ENCODE measurements around the gene AUTS2.

Gene AUTS2

DNA sequence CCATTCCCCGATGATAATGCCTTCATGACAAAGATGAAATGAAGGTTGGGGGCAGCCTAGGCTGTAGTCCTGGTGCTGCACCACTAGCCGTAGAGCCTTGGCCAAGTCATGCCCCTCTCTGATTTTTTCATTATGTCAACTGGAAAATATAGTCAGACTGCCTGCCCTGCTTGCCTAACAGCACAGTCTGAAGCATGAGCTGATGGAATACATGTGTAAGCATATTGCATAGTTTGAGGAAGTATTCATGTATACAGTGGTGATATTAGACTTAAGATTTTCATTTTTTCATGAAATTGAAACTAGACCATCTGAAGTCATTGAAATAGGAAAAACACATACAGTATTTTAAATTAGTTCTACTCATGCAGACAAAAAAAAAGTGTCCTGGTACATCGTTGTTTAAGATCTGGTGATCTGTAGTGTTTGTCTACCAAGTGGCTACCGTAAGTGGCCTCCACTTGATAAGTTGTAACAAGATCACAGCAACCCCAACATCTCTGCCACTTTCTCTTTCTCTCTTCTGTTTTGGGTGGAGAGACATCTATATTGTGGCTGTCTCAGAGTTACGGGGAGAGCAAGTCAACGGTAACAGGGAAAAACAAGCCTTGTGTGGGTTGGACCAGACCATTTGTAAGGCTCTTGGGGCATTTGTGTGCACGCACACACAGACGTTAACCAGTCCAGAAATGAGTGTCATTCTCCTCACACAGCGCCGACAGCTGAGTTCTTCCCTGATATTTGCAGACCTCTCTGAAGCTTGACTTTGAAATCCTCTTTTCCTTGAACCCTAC is 817.1 kb downstream of the AUTS2 start:
- no peak for DNase-seq (ENCODE audit: low read depth in 3 of 3)

DNA sequence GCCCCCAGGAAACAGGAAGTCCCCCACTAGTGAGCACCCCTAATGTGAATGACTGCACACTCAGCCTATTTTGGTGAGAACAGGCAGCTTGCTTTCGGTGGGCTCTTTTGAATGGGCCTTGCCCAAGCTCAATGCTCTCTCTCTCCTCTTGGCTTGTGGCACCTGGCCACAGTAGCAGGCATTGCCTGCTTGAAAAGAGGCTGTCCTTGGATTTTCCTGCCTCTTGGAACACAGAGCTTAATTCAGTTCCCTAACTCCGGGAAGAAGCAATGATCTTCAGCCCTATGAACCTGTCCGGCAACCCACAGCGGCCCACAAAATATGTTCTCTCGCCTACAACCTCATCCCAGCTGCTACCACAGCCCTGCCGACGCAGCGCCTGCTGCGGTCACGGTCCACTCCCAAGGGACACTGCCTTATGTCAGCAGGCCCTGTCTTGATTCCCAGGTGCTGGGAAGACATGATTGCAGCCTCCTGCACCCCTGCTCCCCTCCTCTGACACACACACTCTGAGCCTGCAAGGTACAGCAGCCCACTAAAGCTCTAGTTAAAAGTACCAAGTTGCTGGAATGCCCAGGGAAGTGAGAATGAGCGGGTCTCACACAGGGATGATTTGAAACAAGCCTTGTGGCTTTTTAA is 818.2 kb downstream of the AUTS2 start:
- DNase-seq (ENCODE audit: low read depth in 3 of 3) = no peak

DNA sequence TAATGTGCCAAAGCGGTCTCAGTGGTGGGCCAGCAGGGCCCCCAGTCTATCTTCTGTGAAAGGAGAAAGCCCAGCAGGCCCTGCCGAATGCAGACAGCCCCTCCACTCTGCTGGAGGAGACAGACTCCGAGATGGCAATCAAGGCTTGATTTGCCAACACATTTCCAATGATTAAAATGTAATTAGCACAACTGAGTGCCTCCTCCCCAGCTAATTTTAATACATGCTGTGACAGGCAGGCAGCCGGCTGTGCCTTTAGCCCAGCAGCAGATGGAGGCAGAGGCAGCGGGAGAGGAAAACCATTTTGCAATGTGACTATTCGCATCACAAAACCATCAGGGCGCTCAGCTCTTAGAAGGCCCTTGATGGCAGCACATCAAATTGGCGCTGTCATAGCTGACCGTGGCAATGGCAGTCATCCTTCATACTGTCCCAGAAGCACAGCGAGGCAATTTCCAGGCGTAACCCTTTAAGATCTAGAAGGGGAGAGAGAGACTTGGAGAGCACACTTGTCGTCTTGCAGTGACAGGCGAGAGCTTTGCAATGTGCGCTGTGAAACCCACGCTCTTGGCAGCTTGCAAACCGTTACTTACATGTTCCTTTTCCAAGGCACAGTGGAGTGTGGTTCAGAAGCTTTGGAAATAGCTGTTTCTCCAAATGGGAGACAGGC is 818.8 kb downstream of the AUTS2 start:
- no peak for DNase-seq (ENCODE audit: low read depth in 3 of 3)

DNA sequence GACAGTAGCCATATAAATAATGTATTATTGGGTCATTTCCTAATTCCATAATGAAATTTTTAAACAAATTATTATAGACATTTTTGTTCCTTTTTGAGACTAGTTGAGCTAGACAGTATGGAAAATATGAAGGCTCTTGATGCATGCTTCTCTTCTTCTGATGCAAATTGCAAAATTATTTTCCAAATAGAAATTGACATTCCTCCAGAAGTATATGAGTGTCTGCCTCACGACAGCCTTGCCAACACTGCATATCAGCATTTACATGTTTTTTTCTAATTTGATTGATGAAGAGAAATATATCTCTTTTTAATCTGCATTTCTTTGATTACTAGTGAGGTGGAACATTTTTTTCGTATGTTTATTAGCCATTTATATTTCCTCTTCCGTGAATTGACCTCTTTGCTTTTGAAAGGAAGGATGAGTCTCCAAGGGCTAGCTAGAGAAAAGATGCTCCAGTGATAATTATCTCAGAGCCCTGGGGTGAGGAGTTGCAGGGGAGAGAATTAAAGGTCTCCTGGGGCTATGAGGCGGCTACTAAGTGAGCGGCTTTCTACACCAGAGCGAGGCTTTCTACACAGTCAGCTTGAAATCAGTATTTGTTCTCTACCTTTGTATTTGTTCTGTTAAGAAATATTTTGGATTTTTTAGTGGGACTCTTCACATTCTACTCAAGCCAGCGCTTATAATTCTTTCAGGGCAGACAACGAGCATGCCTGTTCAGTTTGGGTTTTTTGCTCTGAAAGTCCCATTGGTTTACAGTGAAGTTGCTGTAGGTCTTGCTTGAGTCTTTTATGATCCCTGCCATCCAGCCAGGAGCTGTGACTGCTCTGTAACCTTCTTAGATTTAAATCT is 821.5 kb downstream of the AUTS2 start:
- no peak for DNase-seq (ENCODE audit: low read depth in 3 of 3)

DNA sequence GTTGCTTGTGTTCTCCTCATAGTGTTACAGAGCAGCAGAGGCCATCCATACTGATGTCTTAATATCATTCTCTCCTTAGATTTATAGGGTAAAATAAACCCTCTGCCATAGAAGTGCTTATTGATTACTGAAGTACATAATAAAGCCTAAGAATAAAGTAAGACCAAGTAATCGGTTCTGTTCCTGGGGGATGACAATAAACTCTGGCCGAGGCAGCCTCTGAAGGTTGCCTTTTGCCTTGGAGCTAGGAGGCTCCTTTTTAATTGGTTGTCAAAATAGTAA is 822.0 kb downstream of the AUTS2 start:
- DNase-seq (ENCODE audit: low read depth in 3 of 3) = no peak

DNA sequence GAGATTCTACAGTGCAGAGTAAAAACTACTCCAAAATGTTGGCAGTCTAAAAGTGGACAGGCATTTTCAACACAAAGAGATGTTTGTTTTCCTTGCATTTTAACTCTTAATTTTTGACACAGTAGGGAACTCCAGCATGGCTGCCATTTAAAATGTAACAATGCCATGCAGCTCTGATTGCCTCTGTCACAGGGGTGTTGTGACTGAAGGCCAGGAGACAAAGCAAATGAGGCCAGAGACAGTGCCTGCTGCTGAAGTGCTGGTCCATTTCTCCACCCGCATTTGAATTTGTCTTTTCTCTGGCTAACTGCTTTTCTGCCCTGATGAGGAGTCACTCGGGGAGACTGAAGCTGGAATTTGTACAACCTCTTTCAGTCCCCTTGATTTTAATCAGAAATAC is 823.0 kb downstream of the AUTS2 start:
- DNase-seq (ENCODE audit: low read depth in 3 of 3) = no peak

DNA sequence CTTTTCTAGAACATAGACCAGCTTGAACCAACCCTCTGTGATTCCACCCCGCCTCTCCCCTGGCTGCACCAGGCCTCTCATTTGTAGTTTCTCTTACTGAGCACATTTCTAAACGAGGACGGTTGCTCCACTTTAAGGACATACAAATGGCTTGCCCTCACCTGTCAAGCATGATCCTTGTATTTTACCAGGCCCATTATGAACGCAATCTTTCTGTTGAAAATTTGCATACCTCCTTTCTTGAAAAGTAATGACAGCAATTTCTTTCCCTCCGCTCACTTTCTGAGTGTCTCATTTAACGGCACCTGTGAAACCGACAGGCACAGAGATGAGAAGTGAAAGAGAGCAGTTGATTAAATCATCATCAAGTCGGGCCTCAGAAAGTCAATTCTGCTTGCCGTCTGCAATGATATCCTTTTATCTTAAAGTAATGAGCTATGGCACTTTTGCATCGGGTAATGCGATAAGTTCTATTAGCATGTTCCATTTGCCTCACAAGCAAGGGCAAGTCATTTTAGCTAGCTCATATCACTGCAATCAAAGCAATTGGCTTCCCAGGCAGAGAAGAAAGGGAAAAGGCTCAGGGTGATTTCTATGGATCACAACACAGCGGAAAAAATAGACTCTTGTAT is 828.1 kb downstream of the AUTS2 start:
- no peak for DNase-seq (ENCODE audit: low read depth in 3 of 3)

DNA sequence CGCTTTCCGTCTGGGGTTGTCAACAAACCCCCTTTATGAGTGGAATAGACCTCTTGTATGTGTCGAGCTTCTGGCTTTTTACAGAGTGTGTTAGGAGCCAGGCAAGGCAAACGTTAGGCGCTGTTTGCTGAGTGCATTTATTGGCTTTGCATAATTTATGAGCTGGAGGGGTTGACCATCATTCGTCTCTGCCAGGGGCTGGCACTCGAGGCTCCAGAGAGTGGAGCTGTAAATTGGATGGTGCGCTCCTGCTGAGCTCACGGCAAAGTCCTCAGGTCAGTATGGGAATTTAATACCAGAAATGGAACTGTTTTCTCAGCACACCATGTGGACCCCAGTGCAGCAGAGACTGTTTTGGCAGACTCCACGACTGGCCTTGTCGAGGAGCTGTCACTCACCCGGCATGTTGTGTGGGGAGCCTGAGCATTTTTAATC is 834.3 kb downstream of the AUTS2 start:
- DNase-seq (ENCODE audit: low read depth in 3 of 3) = no peak

DNA sequence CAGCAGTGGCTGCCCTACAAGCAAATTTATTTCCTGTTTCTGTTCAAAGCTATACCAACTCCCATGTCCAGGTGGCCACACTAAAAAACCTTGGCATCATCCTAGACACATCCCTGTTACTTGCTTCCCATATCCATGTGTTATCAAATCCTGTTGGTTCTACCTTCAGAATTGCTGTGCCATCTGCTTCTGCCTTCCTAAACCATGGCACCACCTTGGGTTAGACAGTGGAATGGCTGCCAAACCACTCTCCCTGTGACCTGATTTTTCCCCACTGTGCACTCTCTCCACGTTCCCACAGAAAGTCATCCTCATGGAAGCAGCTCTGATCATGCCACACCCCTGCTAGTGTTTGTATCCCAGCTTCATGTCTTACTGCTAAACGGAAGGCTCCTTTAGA is 836.1 kb downstream of the AUTS2 start:
- no peak for DNase-seq (ENCODE audit: low read depth in 3 of 3)

DNA sequence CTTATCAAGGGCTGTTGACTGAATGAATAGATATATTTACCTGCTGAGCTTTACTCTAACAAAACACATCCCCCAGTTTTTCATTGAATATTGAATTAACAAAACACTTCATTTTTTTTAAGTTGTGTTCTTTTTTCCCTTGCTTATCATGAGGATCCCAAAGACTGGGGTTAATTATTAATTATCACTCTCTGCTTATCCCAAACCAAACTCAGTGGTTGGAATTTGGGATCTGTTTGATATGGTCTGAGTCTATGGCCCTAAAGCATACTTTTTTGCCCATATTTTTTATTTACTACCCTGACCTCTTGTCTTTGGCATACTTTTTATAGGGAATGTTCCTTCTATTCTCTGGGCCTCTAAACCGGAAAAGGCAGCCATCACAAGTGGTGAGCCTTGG is 836.5 kb downstream of the AUTS2 start:
- no peak for DNase-seq (ENCODE audit: low read depth in 3 of 3)

DNA sequence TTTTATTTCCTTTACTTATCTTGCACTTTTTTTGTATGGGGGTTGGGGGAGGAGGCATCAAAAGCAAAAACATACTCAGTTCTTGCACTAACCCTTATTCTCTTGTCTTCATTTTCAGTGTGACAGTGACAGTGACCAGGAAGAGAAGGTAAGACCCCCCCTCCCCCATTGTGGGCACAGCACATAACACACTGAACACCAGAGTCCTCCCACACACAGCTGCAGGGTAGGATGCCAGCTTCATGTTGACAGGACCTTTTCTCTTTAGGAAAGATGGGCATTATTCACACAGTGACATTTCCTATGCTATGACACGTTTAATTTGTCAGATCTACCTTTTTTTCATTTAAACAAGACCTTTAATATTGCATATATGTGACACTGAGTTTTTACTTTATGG is 837.4 kb downstream of the AUTS2 start:
- no peak for DNase-seq (ENCODE audit: low read depth in 3 of 3)

DNA sequence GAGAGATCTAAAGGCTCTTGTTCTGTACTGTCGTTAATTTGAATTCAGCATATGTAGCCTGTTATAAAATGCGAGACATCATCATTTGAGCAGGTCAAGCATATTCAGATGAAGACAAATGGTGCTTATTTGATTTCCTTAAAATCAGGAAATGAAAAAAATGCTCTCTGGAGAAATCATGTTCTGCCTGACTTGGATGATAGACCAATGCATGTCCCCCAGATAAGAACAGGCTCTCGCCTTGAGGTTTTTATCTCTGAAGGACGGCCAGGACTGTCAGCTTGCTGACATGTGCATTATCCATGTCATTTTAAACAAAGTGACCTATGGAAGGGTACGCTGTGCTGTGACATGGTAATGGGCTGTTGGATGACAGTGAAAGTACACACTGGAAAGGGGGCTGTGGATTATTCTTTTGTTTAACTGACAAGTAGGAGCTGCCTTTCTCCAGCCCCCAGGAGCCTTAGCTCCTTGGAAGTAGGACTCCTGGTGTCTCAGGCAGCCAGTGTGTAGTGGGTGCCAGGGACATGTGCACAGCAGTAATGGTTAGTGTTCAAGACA is 838.6 kb downstream of the AUTS2 start:
- DNase-seq (ENCODE audit: low read depth in 3 of 3) = no peak

DNA sequence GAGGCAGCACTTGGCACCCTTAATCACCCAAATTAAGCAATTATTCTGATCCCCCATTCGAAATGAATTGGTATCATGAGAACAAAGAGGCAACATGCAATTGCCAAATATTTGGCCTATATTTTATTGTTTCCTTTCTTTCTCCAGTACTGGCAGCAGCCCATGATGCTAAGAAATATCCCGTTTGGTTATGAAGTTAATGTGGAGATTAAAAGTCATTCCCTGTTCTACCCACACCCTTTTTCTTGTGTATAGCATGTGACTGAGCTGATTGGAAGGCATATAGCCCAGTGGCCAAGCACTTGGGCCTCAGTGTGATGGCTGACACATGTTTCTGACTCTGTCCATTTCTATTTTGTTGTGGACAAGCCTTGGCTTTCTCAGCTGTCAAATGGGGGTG is 841.4 kb downstream of the AUTS2 start:
- no peak for DNase-seq (ENCODE audit: low read depth in 3 of 3)

DNA sequence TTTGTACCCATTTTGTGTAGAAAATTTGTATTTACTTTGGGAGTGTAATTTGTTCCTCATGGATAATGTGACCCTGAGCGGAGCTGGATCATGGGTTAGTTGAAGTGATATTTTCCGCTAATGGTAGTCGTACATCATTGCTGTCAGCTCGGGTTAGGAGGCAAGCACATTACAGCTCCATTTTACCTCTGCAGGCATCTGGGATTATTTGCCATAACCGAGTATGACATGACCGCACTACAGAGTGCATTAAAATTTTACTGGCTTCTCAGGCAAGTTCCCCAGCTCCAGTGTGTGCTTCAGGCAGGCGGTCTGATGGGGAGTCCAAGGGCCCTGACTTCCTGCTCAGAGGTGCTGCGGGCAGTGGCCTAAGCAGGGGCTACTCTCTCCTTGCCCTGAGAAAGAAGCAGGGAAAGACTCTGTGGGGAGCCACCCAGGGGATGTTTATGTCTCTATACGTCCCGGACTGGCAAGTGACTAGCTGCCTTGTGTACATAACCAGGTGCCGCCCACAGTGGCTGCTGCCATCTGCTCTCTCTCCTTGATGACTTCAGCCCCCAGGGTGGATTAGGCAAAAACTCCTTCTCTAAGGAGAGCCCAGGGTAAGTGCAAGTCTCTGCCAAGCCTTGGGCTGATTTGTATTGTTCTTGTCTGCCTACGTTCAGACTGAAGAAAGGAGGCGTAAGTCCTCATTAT is 848.3 kb downstream of the AUTS2 start:
- DNase-seq (ENCODE audit: low read depth in 3 of 3) = no peak

DNA sequence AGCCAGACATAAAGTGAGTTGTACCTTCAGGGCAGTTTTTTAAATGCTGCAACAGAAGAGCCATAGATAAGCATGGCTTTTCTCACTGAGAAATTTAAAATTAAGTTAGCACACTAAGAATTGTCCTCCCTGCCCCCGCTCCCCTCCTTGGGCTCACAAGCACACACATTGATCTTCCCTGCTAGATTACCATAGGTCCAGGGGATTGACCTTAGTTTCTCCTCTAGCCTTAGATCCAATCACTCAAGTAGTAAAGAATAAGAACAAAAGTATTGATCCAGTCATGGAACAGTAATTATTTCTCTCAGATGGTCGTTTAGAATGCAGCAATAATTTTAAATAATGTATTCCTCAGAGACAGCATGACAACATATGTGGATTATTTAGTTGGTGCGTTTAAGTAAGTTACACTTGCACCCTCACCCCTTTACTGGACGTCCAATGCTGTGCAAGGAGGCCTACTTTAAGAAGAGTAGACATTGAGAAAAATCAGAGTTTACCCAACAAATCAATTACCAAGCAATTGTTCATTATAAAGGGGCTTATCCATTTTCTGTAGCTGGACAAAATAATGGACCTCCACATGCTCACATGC is 850.1 kb downstream of the AUTS2 start:
- no peak for DNase-seq (ENCODE audit: low read depth in 3 of 3)

DNA sequence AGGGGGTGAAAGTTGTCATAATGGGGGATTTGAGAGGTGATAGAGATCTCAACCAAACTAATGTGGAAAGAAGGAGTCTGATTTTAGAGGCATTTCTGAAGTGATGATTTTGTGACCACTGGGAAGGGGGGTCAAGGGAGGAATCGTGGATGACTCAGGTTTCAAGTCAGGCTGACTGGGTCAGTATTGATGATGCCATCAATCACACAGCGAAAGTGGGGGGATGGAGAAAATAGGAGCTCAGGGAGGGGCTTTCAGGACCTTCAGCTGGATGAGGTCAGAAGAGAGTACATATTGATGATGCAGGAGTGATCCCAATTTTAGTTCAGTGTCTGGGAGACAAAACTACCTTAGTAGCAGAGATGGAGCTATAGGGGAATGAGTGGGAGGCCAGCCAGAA is 852.5 kb downstream of the AUTS2 start:
- no peak for DNase-seq (ENCODE audit: low read depth in 3 of 3)

DNA sequence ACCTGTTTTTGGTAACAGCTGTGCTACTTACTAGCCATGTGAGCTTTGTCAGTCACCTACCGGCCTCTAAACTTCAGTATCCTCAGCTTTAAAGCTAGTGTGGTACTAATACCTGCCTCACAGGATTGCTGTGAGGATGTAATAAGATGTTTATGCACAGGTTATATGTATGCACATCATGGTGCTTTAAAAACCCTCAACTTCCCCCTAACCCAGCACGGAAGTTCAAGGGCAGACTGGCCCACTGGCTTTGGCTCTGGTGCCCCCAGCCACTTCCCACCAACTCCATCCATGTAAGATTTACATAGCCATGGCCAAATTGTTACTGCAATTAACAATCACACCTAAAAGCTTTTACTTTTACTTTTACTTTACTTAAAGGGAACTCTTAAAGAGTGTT is 857.6 kb downstream of the AUTS2 start:
- DNase-seq (ENCODE audit: low read depth in 3 of 3) = no peak

DNA sequence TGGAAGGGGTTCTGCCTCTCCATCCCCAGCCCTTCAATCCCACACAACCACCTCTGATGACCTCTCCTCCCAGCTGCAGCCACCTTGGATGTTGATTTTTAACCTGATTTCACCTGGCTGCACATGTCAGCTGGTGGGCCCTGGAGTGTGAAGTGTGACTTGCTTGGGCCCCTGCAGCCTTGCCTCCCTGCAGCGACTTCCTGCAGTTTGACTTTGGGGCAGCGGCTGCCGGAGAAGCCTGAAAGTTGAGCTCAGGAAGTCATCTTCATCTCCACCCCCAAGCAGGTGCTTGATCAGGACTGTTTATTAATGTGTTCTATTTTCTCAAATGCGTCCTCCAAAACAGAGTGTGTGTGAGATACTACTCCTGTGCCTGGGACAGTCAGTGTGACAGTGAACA is 858.4 kb downstream of the AUTS2 start:
- no peak for DNase-seq (ENCODE audit: low read depth in 3 of 3)

DNA sequence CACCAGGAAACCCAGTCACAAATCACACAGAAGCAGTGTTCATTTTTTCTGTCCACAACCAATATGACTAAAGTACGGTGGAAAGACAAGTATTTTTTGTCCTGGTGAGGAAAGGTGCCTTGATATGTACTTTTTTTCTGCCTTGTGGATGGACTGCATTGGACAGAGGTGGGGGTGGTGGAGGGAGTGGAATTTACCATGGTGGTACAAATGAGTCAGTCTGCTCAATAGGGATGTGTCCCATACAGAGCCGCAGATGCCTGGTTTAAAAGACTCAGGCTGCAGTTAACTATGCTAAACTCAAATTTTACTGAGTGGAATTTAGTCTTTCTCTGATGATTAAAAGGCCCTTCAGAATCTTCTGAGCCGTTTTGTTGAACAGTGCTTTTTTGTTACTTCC is 859.2 kb downstream of the AUTS2 start:
- DNase-seq (ENCODE audit: low read depth in 3 of 3) = no peak

DNA sequence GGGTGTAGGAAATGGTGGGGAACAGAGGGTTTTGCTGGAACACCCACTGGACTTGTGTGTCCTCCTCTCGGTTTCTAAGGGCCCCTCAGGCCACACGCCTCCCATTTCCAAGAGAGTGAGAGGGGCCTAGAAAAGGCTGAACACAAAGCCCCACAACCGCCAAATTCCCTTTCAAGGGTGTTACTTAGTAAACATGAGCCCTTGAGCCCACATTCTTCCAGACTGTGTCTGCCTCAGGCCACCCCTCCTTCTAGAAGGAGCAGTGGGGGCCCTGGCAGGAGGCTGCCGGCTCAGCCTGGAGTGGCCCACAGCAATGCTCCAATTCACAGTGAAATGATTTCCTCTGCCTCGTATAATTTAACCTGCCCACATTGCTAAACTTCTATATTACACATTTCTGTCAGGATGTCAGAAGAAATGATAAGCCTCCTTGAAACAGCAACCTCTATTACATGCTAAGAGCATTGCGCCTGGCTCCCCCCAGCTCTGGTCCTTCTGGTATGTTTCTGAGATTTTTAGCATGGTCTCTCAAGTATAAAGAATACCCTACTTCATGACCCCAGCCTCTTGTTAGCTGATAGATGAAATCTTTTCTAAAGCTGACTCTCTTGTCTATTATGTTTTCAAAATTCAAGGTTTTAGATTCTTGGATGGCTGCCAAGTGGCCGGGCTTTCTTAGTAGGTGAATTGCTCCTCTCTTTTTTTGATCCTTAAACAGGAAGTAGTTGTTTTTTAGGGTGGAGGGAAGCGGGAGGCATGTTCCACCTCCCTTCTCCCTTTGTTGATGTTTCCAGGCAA is 859.8 kb downstream of the AUTS2 start:
- DNase-seq (ENCODE audit: low read depth in 3 of 3) = no peak
